GM18873 (cell line): ENCODE measurements around the gene CPA5.

Source experiments
- ATAC-seq: cut with Tn5 transposase; IDR thresholded peaks from one replicate; pipeline ENCODE4 v1.9.1; 2021; ENCODE audit warnings: mild to moderate bottlenecking, moderate library complexity, moderate number of reproducible peaks; ENCODE audit not compliant: unreplicated experiment, low FRiP score

CPA5 gene

GRCh38 chr7:130332259-130333053 is 12.2 kb upstream of the CPA5 start:
- no peak for ATAC-seq

- ATAC-seq, result no peak
Observed at GRCh38 chr7:130333832-130334231, 10.8 kb upstream of the CPA5 start.

- ATAC-seq, result no peak
Observed at GRCh38 chr7:130334274-130334673, 10.3 kb upstream of the CPA5 start.

- ATAC-seq, result no peak
Observed at GRCh38 chr7:130337410-130337971, 7.1 kb upstream of the CPA5 start.

GRCh38 chr7:130338233-130338632 is 6.4 kb upstream of the CPA5 start:
- ATAC-seq, result no peak

- no peak for ATAC-seq
Observed at GRCh38 chr7:130341882-130342281, 2.7 kb upstream of the CPA5 start.

- no peak for ATAC-seq
Observed at GRCh38 chr7:130342701-130343380, 1.8 kb upstream of the CPA5 start.

GRCh38 chr7:130345136-130345535 is 520 bp downstream of the CPA5 start:
- ATAC-seq, result no peak

GRCh38 chr7:130345725-130346124 is 1.1 kb downstream of the CPA5 start:
- ATAC-seq, result no peak

GRCh38 chr7:130346177-130346905 is 1.7 kb downstream of the CPA5 start:
- no peak for ATAC-seq

GRCh38 chr7:130346941-130347340 is 2.3 kb downstream of the CPA5 start:
- no peak for ATAC-seq

GRCh38 chr7:130349911-130350782 is 5.5 kb downstream of the CPA5 start:
- no peak for ATAC-seq

GRCh38 chr7:130350945-130351790 is 6.6 kb downstream of the CPA5 start:
- ATAC-seq, result no peak

GRCh38 chr7:130351791-130352090 is 7.1 kb downstream of the CPA5 start:
- ATAC-seq, result no peak

- ATAC-seq, result no peak
Observed at GRCh38 chr7:130352194-130353074, 7.8 kb downstream of the CPA5 start.

- ATAC-seq, result no peak
Observed at GRCh38 chr7:130353196-130353595, 8.6 kb downstream of the CPA5 start.

- no peak for ATAC-seq
Observed at GRCh38 chr7:130356121-130356875, 11.7 kb downstream of the CPA5 start.
